Skeletal muscle satellite cell (primary cell): Measurements from ENCODE around the gene PTPRG.

Source experiments
- H3K27me3 ChIP-seq: 2 replicates; pipeline ENCODE4 v1.7.0; 2013; ENCODE audit warnings: low read length; ENCODE audit not compliant: control insufficient read depth, insufficient read depth
- H3K36me3 ChIP-seq: 2 replicates; pipeline ENCODE4 v1.7.0; 2013; ENCODE audit warnings: mild to moderate bottlenecking, control low read depth, low read length; ENCODE audit not compliant: insufficient read depth
- H3K4me1 ChIP-seq: 2 replicates; pipeline ENCODE4 v1.7.0; 2013; ENCODE audit warnings: low read length; ENCODE audit not compliant: control insufficient read depth, insufficient read depth
- H3K4me2 ChIP-seq: 2 replicates; pipeline ENCODE4 v1.7.0; 2013; ENCODE audit warnings: mild to moderate bottlenecking, low read length
- H3K4me3 ChIP-seq: 2 replicates; pipeline ENCODE4 v1.7.0; 2013; ENCODE audit warnings: low read length
- H3K9ac ChIP-seq: 2 replicates; pipeline ENCODE4 v1.7.0; 2013; ENCODE audit warnings: mild to moderate bottlenecking, low read depth, low read length, moderate library complexity
- H3K9me3 ChIP-seq: replicated peaks from 2 replicates; pipeline ENCODE4 v1.7.0; 2013; ENCODE audit warnings: mild to moderate bottlenecking, control low read depth, low read length

Gene PTPRG

DNA sequence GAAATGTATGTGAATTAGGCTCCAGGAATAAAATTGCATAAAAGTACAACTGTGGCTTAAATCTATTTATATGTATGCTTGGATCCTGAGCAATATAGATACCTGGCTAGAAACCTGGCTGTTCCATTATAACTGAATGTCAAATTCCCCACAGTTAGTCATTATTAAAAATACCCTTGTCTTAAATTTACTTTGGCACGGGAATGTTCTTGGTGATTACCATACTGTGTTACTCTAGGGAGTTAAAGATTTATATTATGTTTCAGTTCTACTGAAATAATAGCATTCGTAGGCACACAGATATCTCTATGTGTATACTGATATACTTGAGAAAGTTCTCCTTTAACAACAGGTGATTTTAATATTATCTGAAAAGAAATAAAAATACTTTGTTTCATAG lies 394.1 kb downstream of the PTPRG start:
- H3K4me2 ChIP-seq: peak overlapping the region; percentile 76
- no peaks in the 10 kb centered on the region for H3K36me3 ChIP-seq
- no peaks in the 10 kb centered on the region for H3K27me3 ChIP-seq
- H3K4me1 ChIP-seq: peaks cover 39% of the 10 kb centered on the region
- H3K9ac ChIP-seq: no peak overlapping the region
- H3K9me3 ChIP-seq: no peaks in the 10 kb centered on the region
- H3K4me3 ChIP-seq: peak overlapping the region; percentile 14

DNA sequence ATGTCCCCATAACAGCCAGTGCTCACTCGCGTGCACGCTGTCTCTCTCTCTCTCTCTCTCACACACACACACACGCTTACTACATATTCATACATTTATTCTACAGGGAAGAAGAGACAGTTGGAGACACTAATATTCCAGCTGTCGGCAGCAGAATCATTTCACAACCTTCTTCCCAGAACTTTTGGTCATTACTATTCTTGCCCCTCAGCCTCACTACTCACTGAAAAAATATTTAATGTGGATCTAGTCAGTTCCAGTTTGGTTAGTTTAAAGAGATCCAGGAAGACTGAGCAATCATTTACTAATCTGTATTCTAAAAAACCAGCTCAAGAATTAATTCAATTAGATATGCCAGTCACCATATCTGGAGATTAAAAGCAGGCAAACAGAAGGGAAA lies 394.9 kb downstream of the PTPRG start:
- Histone ChIP-seq H3K27me3 (no peaks in the 10 kb centered on the region), H3K4me3 (peak overlapping the region; percentile 31), H3K4me1 (peaks cover 47% of the 10 kb centered on the region), H3K36me3 (no peaks in the 10 kb centered on the region), H3K4me2 (peak overlapping the region; percentile 76), H3K9me3 (no peaks in the 10 kb centered on the region), H3K9ac (peak overlapping the region; percentile 74)

DNA sequence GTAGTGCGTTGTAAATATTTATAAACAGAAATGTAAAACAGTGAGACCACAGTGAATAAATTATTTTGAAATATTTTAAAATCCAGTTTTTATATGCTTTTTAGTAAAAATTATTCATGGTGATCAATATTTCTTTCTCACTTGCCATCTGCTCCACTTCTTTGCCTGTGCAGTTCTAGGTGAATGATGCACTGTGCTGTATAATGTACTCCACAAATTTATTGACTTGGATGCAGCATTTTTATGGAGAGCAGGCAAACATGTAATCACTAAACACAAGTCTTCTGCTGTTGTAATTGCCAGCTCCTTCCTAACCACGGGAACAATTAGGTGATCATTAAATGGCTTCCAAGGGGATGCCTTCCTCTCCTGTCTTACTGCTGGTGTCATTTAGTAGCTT lies 395.9 kb downstream of the PTPRG start:
- Histone ChIP-seq H3K9ac (peak overlapping the region; percentile 74), H3K36me3 (no peaks in the 10 kb centered on the region), H3K27me3 (no peaks in the 10 kb centered on the region), H3K4me1 (peaks cover 49% of the 10 kb centered on the region), H3K9me3 (no peaks in the 10 kb centered on the region), H3K4me3 (no peak overlapping the region), H3K4me2 (peak overlapping the region; percentile 76)

DNA sequence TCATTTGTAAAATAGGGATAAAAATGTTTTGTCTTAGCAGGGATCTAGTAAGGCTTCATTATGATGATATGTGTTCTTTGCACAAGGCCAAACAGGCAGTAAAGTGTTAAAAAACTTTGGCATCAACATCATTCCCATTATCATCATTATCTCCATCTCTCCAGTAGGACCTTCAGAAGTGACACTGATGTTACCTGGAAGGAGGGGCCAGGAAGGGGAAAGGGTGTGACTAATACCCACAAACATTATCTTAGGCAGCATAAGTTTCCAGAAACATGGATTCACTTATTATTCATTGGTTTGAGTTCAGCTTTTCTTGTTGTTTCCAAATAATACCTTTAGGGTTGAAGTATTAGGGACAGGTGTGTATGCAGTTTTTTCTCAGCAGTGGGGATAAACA lies 399.6 kb downstream of the PTPRG start:
- Histone ChIP-seq H3K9ac (no peak overlapping the region), H3K4me1 (peaks cover 35% of the 10 kb centered on the region), H3K27me3 (no peaks in the 10 kb centered on the region), H3K4me2 (no peak overlapping the region), H3K9me3 (no peaks in the 10 kb centered on the region), H3K4me3 (no peak overlapping the region), H3K36me3 (no peaks in the 10 kb centered on the region)

DNA sequence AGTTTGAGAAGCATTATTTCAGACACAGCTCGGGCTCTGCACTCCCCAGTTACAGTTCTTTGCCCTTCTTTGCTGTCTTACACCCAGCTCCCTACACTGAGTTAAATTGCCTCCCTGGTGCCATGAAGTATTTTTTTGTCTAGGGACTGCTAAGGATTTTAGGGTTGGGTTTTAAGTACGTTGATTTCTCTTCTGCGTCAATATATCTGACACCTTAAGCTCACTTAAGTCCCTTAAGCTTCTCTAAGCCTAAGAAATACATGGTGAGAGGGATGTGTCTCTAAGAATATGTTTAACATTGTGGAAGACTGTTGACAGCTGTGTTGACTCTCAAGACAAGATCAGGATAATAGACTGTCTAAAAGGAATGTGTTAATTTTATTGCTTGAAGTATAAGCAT lies 400.5 kb downstream of the PTPRG start:
- Histone ChIP-seq H3K4me3 (no peak overlapping the region), H3K4me1 (peaks cover 29% of the 10 kb centered on the region), H3K27me3 (no peaks in the 10 kb centered on the region), H3K9ac (no peak overlapping the region), H3K9me3 (no peaks in the 10 kb centered on the region), H3K4me2 (no peak overlapping the region), H3K36me3 (no peaks in the 10 kb centered on the region)

DNA sequence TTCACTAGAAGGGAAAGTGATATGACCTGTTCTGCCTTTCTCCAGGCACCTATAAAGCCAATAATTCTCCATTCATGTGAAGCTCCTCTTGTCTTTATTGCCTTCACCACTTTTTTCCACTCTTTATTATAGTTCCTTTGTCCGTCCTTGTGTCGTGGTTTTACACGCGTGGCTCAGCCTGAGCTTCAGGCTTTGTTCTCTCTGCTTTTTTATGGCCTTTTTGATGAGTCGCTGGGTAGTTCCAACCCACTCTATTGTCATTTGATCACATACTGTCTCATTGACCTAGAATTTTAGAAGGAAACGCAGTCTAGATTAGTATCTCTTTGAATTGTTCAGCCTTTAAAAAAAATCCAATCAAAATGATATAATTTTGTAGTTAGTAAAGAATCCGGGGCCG lies 403.2 kb downstream of the PTPRG start:
- no peak overlapping the region for H3K4me3 ChIP-seq
- H3K4me1 ChIP-seq: peaks cover 20% of the 10 kb centered on the region
- no peaks in the 10 kb centered on the region for H3K27me3 ChIP-seq
- H3K9me3 ChIP-seq: no peaks in the 10 kb centered on the region
- H3K36me3 ChIP-seq: no peaks in the 10 kb centered on the region
- H3K4me2 ChIP-seq: no peak overlapping the region
- H3K9ac ChIP-seq: no peak overlapping the region

DNA sequence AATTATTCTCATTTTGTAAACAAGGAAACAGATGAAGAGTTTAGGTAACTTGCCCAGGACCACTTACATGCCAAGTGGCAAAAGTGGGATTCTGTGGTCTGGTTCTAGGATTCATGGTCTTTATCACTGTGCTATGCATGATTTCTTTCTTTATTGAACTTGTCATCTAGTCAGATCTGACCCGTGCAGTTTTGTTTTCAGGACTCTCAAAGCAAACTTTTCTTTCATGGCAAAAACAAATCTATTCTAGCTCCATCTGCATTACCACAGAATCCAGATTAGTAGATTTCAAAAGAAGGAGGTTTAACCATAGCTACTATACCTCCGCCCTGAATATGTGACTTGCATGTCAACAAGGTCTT lies 404.4 kb downstream of the PTPRG start:
- Histone ChIP-seq H3K27me3 (no peaks in the 10 kb centered on the region), H3K4me3 (no peak overlapping the region), H3K4me1 (peaks cover 16% of the 10 kb centered on the region), H3K9ac (no peak overlapping the region), H3K36me3 (no peaks in the 10 kb centered on the region), H3K9me3 (no peaks in the 10 kb centered on the region), H3K4me2 (no peak overlapping the region)

DNA sequence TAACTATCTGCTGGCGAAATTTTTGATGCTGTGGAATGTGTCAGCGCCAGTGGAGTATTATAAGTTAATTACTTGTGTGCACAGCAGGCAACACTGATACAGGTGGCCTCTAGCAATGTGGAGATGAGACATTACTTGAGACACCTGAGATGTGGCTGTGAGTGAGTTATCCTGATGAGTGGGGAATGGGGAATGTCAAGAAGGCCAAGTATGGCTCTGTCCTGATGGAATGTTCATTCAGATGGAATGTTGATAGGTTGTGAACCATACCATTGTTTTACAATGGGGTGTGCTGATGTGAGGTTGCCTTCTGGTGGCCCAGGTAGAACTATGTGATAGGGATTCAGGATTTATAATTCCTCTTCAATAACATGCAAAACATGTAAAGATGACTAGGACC lies 404.8 kb downstream of the PTPRG start:
- Histone ChIP-seq H3K4me1 (peaks cover 12% of the 10 kb centered on the region), H3K9ac (no peak overlapping the region), H3K4me2 (no peak overlapping the region), H3K4me3 (no peak overlapping the region), H3K27me3 (no peaks in the 10 kb centered on the region), H3K36me3 (no peaks in the 10 kb centered on the region), H3K9me3 (no peaks in the 10 kb centered on the region)

DNA sequence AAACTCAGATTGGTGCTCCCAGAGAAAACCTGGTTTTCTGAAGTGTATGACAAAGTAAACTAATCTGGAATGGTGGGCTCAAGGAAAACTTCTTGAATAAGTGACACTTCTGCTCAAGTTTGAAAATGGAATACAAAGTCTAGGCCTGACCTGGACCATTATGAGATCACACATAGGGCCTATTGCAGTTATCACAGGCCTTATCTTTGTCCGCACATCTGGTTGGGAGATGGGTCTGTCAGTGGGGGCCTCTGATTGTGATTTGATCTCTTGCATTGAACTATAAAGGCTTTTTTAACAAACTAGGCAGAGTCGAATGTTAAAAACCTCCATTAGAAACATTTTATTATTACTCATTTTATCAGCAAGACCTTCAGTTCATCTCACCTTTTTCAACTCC lies 405.6 kb downstream of the PTPRG start:
- H3K4me2 ChIP-seq: no peak overlapping the region
- H3K27me3 ChIP-seq: no peaks in the 10 kb centered on the region
- no peaks in the 10 kb centered on the region for H3K9me3 ChIP-seq
- no peak overlapping the region for H3K9ac ChIP-seq
- H3K4me3 ChIP-seq: no peak overlapping the region
- peaks cover 9% of the 10 kb centered on the region for H3K4me1 ChIP-seq
- no peaks in the 10 kb centered on the region for H3K36me3 ChIP-seq

DNA sequence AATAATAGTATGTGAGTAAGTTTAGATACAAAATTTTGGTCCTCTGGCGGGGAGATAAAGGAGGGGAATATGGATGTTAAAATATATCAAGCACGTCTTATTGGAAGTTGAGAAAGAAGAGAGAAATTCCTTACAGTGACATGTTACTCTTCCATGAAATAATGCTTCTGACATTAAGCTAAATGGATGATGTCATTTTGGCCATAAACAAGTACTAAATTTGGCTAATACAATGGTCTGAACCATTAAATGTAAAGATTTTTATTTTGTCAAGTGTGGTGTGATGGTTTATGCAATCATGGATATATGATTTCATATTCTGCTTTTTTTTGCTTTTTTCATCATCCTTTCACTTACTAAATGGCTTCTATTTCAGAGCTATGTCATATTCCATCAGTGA lies 406.6 kb downstream of the PTPRG start:
- peaks cover 9% of the 10 kb centered on the region for H3K4me1 ChIP-seq
- no peaks in the 10 kb centered on the region for H3K36me3 ChIP-seq
- H3K4me3 ChIP-seq: no peak overlapping the region
- no peaks in the 10 kb centered on the region for H3K9me3 ChIP-seq
- no peak overlapping the region for H3K4me2 ChIP-seq
- H3K9ac ChIP-seq: no peak overlapping the region
- no peaks in the 10 kb centered on the region for H3K27me3 ChIP-seq

DNA sequence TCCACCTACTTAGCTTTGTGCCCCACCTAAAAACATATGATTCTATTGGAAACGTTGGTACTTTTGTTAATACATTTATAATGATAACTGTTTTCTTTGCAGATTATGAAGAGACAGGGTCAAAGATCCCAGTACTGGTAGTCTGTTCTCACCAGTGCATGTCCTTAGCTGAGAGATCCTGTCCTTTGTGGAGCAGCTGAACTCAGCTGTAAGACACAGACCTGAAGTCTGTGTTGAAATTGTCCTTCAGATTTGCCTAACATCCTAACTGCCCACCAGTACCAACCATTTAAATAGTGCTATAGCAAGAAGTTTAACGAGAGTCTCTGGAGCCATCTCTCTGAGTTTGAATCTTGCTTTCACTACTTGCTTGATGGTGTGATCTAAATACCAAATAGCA lies 413.3 kb downstream of the PTPRG start:
- no peak overlapping the region for H3K4me3 ChIP-seq
- peaks cover 5% of the 10 kb centered on the region for H3K4me1 ChIP-seq

DNA sequence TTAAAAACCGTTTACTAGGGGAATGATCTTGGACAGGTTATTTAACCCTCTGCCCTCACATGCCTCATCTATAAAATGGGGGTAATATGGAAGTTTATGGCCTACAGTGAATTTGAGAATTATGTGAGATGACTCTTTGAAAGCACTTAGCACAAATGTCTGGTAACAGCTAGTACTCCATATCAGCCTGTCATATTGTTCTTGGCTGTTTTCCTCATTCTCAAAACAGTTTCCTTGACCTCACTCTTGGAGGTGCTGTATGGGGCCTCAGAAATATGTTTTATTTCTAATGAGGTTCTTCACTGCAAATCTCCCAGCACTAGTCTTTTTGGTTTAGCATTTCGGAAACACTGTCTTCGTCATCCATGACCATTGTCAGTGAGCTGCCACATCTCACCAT lies 413.8 kb downstream of the PTPRG start:
- H3K9ac ChIP-seq: no peak overlapping the region
- H3K36me3 ChIP-seq: no peaks in the 10 kb centered on the region
- no peaks in the 10 kb centered on the region for H3K9me3 ChIP-seq
- peaks cover 11% of the 10 kb centered on the region for H3K4me1 ChIP-seq
- H3K4me3 ChIP-seq: no peak overlapping the region
- H3K4me2 ChIP-seq: no peak overlapping the region
- H3K27me3 ChIP-seq: no peaks in the 10 kb centered on the region

More for the DNA sequence above, 413.3 kb downstream of the PTPRG start:
- Histone ChIP-seq H3K4me2 (no peak overlapping the region), H3K9me3 (no peaks in the 10 kb centered on the region), H3K9ac (no peak overlapping the region), H3K36me3 (no peaks in the 10 kb centered on the region), H3K27me3 (no peaks in the 10 kb centered on the region)
